Muscle of arm (tissue), 12 donors: ENCODE measurements around the gene RRBP1. TPM values are rescaled to one million over a fixed set of nuclear protein-coding genes. Genes with fewer than 3 reads are reported as not detected.
"Not testable (repeated sequence)": the region's sequence is repeated elsewhere in the genome, so short reads cannot be mapped to it uniquely, and the experiment has no call there.

Experiments
- DNase-seq: peaks from one replicate; pipeline ENCODE4 v3.0.0-alpha.2; 2013
- polyA plus RNA-seq, 12 donors: library from polyadenylated mRNA; unstranded; fragments of 120-200 nt; gene quantifications; one replicate each; pipeline ENCODE4 v1.2.1, GENCODE V29; 2013; ENCODE audit not compliant: insufficient read length in 12 of 12

RRBP1 gene
- polyA plus RNA-seq, 12 donors, result 96.1 to 186 (median 114) TPM; not detected in 1

GRCh38 chr20:17711267-17711627, 29.2 kb upstream of the RRBP1 start:
- no peak for DNase-seq

GRCh38 chr20:17710379-17711266, 28.6 kb upstream of the RRBP1 start:
- DNase-seq, result no peak

- no peak for DNase-seq
These were observed 27.6 kb upstream of the RRBP1 start for GRCh38 chr20:17709361-17710293.

- no peak for DNase-seq
These were observed 26.8 kb upstream of the RRBP1 start for GRCh38 chr20:17708675-17709360.

DNA sequence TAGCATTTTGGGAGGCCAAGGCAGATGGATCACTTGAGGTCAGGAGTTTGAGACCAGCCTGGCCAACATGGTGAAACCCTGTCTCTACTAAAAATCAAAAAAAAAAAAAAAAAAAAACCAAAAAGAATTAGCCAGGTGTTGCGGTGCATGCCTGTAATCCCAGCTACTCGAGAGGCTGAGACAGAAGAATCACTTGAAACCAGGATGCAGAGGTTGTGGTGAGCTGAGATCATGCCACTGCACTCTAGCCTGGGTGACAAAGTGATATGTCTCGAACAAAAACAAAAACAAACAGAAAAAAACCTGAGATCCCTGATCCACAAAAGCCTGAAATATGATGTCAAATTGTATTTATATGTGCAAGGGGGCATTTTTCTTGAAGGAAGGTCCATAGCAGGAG, 25.9 kb upstream of the RRBP1 start:
- not testable (repeated sequence) for DNase-seq

DNA sequence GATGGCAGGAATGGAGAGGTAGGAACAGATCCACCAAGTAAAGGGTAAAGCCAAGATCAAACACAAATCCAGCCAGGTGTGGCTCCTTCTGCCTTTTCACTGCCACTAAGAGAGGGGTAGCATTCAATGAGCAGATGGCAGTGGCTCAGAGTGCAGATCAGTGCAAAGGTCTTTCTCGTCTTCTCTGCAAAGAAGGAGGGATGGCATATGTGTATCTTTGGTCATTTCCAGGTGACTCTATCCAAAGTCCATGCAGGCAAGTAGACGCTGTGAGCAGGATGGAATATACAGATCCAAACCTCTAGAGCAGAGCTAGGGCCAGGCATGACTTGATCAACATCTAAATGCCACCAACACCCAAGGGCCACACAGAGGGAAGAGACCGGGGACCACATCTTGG, 24.6 kb upstream of the RRBP1 start:
- DNase-seq, result no peak

- no peak for DNase-seq
These were observed 23.9 kb upstream of the RRBP1 start for GRCh38 chr20:17705916-17706315.

- no peak for DNase-seq
These were observed 22.7 kb upstream of the RRBP1 start for GRCh38 chr20:17704589-17705317.

DNA sequence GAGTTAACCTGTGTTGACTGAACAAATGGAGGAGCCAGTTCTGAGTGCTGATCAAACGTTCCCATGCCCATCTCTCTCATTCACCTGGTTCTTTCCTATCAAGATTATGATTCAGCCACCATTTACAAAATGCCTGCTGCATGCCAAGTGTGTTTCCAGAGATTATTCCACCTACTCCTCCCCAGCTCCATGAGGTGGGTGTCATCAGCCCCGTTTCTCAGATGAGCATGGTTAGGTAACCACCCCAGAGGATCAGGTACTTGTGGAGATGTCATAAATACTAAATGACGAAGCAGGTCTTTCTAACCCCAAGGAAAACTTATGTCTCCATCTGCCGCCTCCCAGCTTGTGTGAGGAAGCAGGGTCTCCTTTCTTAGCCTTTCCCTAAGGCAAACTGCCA, 19.8 kb upstream of the RRBP1 start:
- DNase-seq, result no peak

DNA sequence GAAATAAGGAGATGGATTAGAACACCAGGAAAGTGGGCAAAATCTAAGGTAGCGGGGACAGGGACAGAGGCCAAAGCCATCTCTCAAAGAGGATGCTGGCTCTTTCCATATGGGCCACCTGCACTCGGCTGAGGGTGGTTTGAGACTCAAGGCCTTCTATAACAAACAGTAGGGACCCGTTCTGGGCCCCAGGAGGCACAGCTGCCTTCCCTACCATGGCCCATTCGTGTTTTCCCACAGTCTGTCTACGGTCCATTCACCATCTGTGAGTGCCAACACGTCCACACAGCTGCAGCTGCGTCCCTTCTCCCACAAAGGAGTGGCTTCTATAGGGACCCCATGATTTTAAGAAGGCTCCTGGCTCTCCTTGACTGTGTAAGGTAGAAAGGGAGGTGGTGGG, 18.6 kb upstream of the RRBP1 start:
- no peak for DNase-seq

DNA sequence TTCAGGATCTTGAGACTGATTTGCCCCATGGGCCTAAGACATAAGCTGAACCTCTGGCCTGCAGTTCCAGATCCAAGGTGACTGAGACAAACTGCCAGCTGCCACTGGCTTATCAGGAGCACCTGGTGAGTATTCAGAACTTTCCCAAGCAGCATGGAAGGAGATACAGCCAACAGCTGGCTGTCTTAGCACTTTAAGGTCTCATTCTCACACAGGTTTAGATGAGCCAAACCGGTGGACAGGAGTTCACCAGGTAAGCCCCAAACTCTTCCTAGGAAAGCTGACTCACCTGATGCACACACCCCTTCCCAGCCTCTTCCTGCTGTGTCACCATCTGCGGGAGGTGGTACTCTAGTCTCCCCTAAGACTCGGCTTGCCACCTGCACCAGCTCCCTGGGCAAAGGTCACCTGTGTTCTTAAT, 17.9 kb upstream of the RRBP1 start, which contains the start of gene BANF2:
Gene BANF2 (plus strand): TSS at position 36 of the 421 bp plus-strand sequence. CDS start 25,060 bp downstream, outside the sequence.
- no peak for DNase-seq

DNA sequence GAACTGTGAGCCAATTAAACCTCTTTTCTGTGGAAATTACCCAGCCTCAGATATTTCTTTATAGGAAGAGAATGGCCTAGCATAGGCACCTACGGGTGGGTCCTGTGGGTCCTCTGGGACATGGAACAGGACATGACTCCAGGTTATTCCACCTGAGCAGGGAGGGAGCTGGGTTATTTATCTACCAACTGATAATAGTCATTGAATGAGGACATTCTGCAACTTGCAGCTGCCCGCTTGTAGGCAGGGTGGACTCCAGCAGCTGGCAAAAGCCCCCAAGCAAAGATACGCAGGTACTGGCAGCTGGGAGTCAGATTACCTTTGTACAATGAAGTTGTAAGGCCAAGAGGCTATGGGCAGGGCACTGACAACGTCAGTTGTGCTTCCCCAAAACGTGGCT, 16.3 kb upstream of the RRBP1 start:
- DNase-seq, result no peak

GRCh38 chr20:17697171-17697570, 15.1 kb upstream of the RRBP1 start:
- no peak for DNase-seq

GRCh38 chr20:17696287-17696686, 14.2 kb upstream of the RRBP1 start:
- no peak for DNase-seq

DNA sequence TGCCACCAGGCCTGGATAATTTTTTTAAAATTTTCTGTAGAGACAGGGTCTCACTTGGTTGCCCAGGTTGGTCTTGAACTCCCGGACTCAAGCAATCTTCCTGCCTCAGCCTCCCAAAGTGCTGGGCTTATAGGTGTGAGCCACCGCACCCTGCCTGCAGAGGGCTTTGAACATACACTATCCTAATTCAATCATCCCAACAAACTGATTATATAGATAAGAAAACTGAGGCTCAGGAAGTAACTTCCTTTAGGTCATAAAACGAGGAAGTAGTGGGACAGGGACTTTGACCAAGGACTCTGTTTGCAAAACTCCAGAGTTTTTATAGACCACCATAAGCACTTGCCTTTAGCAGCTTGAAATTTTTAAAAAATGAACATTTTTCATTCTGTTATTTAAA, 12.7 kb upstream of the RRBP1 start:
- DNase-seq, result no peak

- DNase-seq, result no peak
These were observed 11.5 kb upstream of the RRBP1 start for GRCh38 chr20:17693444-17694001.

GRCh38 chr20:17691758-17692157, 9.7 kb upstream of the RRBP1 start:
- DNase-seq, result no peak

GRCh38 chr20:17690144-17690543, 8.1 kb upstream of the RRBP1 start:
- no peak for DNase-seq

DNA sequence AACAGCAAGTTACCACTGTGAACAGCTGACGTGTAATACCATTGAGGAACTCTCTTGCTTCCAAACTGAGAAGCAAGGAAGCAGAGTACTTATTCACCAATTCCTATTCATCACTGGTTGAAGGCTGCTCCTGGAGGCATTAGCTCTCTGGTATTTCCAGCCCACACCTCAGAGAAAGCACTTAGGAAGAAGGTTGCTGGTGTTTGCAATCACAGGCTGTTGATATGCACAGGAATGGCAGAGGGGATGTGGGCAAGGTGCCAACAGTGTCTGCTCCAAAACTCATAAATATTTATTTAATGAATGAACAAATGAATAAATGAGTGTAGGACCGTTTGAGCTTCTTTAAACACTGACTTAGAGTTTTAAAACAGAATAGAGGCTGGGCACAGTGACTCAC, 6.9 kb upstream of the RRBP1 start:
- no peak for DNase-seq

- no peak for DNase-seq
These were observed 5.8 kb upstream of the RRBP1 start for GRCh38 chr20:17687800-17688199.

DNA sequence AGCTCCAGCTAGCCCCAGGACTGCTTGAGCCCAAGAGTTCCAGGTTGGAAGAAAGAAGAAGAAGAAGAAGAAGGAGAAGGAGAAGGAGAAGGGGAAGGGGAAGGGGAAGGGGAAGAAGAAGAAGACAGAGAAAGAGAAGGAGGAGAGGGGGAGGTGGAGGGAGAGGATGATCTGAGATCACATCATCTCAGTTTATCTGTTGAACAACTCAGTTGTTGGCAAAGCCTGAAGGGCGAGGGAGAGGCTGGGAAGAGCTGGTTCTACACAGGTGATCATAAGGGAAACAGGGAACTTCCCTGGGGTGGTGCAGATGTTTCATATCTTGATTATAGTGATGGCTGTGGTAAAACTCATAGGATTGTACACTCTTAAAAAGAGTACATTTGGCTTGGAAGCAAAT, 3.1 kb upstream of the RRBP1 start:
- DNase-seq, result no peak
